H9 (cell line): Measurements from ENCODE around the gene FAM3D. TPM values are rescaled to one million over a fixed set of nuclear protein-coding genes. Genes with fewer than 3 reads are reported as not detected.

Source experiments
- DNase-seq: peaks from one replicate; pipeline ENCODE4 v3.0.0-alpha.2; 2017
- H2AFZ ChIP-seq: one replicate; pipeline ENCODE4 v1.6.1; 2013; ENCODE audit warnings: mild to moderate bottlenecking, low read length, control low read depth, moderate library complexity
- H2AK5ac ChIP-seq: 2 replicates; pipeline ENCODE4 v1.6.1; 2013; ENCODE audit warnings: low read length, control low read depth, mixed read lengths; ENCODE audit not compliant: insufficient read length
- H2BK120ac ChIP-seq: one replicate; pipeline ENCODE4 v1.6.1; 2013; ENCODE audit warnings: low read depth, mild to moderate bottlenecking, low read length, control low read depth, inconsistent platforms; ENCODE audit not compliant: poor library complexity, severe bottlenecking
- H2BK12ac ChIP-seq: 2 replicates; pipeline ENCODE4 v1.6.1; 2013; ENCODE audit warnings: low read length, control low read depth, mixed read lengths, low read depth; ENCODE audit not compliant: insufficient read length
- H2BK15ac ChIP-seq: 2 replicates; pipeline ENCODE4 v1.6.1; 2013; ENCODE audit warnings: low read depth, low read length, control low read depth
- H2BK20ac ChIP-seq: one replicate; pipeline ENCODE4 v1.6.1; 2013; ENCODE audit warnings: low read depth, mild to moderate bottlenecking, low read length, control low read depth, inconsistent platforms; ENCODE audit not compliant: poor library complexity, severe bottlenecking
- H2BK5ac ChIP-seq: 2 replicates; pipeline ENCODE4 v1.6.1; 2013; ENCODE audit warnings: low read length, control low read depth, mixed read lengths; ENCODE audit not compliant: insufficient read length
- H3K14ac ChIP-seq: 2 replicates; pipeline ENCODE4 v1.6.1; 2013; ENCODE audit warnings: low read length, control low read depth; ENCODE audit not compliant: insufficient read depth
- H3K18ac ChIP-seq: 2 replicates; pipeline ENCODE4 v1.6.1; 2013; ENCODE audit warnings: low read depth, mild to moderate bottlenecking, mixed read lengths, low read length, control low read depth; ENCODE audit not compliant: insufficient read length
- H3K23ac ChIP-seq: 2 replicates; pipeline ENCODE4 v1.6.1; 2013; ENCODE audit warnings: low read length, control low read depth, mixed read lengths, low read depth; ENCODE audit not compliant: insufficient read length
- H3K23me2 ChIP-seq: 2 replicates; pipeline ENCODE4 v1.6.1; 2013; ENCODE audit warnings: low read depth, mild to moderate bottlenecking, mixed read lengths, low read length, control low read depth; ENCODE audit not compliant: insufficient read length, poor library complexity, severe bottlenecking
- H3K27ac ChIP-seq: 2 replicates; pipeline ENCODE4 v1.5.1; 2013; ENCODE audit warnings: low read length, control low read depth, mixed read lengths, low read depth; ENCODE audit not compliant: insufficient read length
- H3K27me3 ChIP-seq: 2 replicates; pipeline ENCODE4 v1.6.1; 2013; ENCODE audit warnings: low read length, control low read depth, inconsistent platforms; ENCODE audit not compliant: insufficient read depth
- H3K4ac ChIP-seq: 2 replicates; pipeline ENCODE4 v1.6.1; 2013; ENCODE audit warnings: low read depth, mild to moderate bottlenecking, control low read depth, inconsistent platforms, low read length, moderate library complexity
- H3K4me1 ChIP-seq: 2 replicates; pipeline ENCODE4 v1.6.1; 2013; ENCODE audit warnings: low read length, control low read depth, inconsistent platforms; ENCODE audit not compliant: insufficient read depth
- H3K4me2 ChIP-seq: 2 replicates; pipeline ENCODE4 v1.6.1; 2013; ENCODE audit warnings: low read length, control low read depth, mixed read lengths; ENCODE audit not compliant: insufficient read length, insufficient read depth
- H3K56ac ChIP-seq: 2 replicates; pipeline ENCODE4 v1.6.1; 2013; ENCODE audit warnings: low read depth, mild to moderate bottlenecking, mixed read lengths, low read length, control low read depth; ENCODE audit not compliant: insufficient read length
- H3K79me1 ChIP-seq: 2 replicates; pipeline ENCODE4 v1.6.1; 2013; ENCODE audit warnings: low read depth, mild to moderate bottlenecking, moderate library complexity, low read length, control low read depth, inconsistent platforms; ENCODE audit not compliant: insufficient read depth, poor library complexity, severe bottlenecking
- H3K79me2 ChIP-seq: 2 replicates; pipeline ENCODE4 v1.6.1; 2013; ENCODE audit warnings: low read length, control low read depth, inconsistent platforms; ENCODE audit not compliant: insufficient read depth
- H3K9ac ChIP-seq: 2 replicates; pipeline ENCODE4 v1.6.1; 2013; ENCODE audit warnings: low read length, control low read depth, mixed read lengths; ENCODE audit not compliant: insufficient read length; ENCODE audit errors: extremely low read depth
- H3K9me3 ChIP-seq: one replicate; pipeline ENCODE4 v1.6.1; 2013; ENCODE audit warnings: low read depth, low read length, inconsistent platforms; ENCODE audit not compliant: control insufficient read depth
- H3T11ph ChIP-seq: one replicate; pipeline ENCODE4 v1.6.1; 2013; ENCODE audit warnings: mild to moderate bottlenecking, low read length, control low read depth, inconsistent platforms
- H4K20me1 ChIP-seq: one replicate; pipeline ENCODE4 v1.6.1; 2013; ENCODE audit not compliant: control insufficient read depth, insufficient read length, insufficient read depth
- H4K5ac ChIP-seq: 2 replicates; pipeline ENCODE4 v1.6.1; 2013; ENCODE audit warnings: low read depth, mild to moderate bottlenecking, mixed read lengths, low read length, control low read depth; ENCODE audit not compliant: insufficient read length
- H4K8ac ChIP-seq: replicated peaks from 2 replicates; pipeline ENCODE4 v1.6.1; 2013; ENCODE audit warnings: low read length, control low read depth, mixed read lengths, low read depth; ENCODE audit not compliant: insufficient read length
- H4K91ac ChIP-seq: 2 replicates; pipeline ENCODE4 v1.6.1; 2013; ENCODE audit warnings: low read depth, mild to moderate bottlenecking, moderate library complexity, mixed read lengths, low read length, control low read depth; ENCODE audit not compliant: insufficient read length
- H3K27ac Mint-ChIP-seq, 3 experiments: 2 replicates in 2 of 3; 3 replicates in 1 of 3; pipeline ENCODE4 v1.8.0; 2020 to 2021; ENCODE audit warnings: mixed read lengths in 3 of 3, mild to moderate bottlenecking in 1 of 3, moderate library complexity in 1 of 3
- H3K27me3 Mint-ChIP-seq: 2 replicates; pipeline ENCODE4 v1.8.0; 2021; ENCODE audit warnings: low read depth, mild to moderate bottlenecking, moderate library complexity, mixed read lengths
- H3K36me3 Mint-ChIP-seq, 3 experiments: 2 replicates in 2 of 3; 3 replicates in 1 of 3; pipeline ENCODE4 v1.8.0; 2020 to 2021; ENCODE audit warnings: low read depth in 3 of 3, mixed read lengths in 3 of 3; ENCODE audit not compliant: insufficient read depth in 1 of 3
- H3K4me1 Mint-ChIP-seq, 2 experiments: 2 replicates each; pipeline ENCODE4 v1.8.0; 2020; ENCODE audit warnings: mixed read lengths in 2 of 2
- H3K4me3 Mint-ChIP-seq, 2 experiments: 2 replicates in 1 of 2; 3 replicates in 1 of 2; pipeline ENCODE4 v1.8.0; 2020 to 2021; ENCODE audit warnings: mild to moderate bottlenecking in 2 of 2, mixed read lengths in 2 of 2, moderate library complexity in 1 of 2
- H3K9me3 Mint-ChIP-seq, 2 experiments: 2 replicates in 1 of 2; 3 replicates in 1 of 2; pipeline ENCODE4 v1.8.0; 2020; ENCODE audit warnings: mild to moderate bottlenecking in 2 of 2, mixed read lengths in 2 of 2, moderate library complexity in 1 of 2
- WGBS: extraction: QIAGEN DNeasy Blood & Tissue Kit; methylation state at CpG from one replicate; pipeline ENCODE4 v1.1.7; 2013; ENCODE audit warnings: missing lambda C conversion rate, low lambda C conversion rate, mixed read lengths; ENCODE audit not compliant: insufficient read length; ENCODE audit errors: extremely low coverage; 5-methylcytosine and 5-hydroxymethylcytosine counted together
- total RNA-seq: library from RNA; stranded (reverse); gene quantifications from 2 replicates; pipeline ENCODE4 v1.2.1, GENCODE V29; 2021
- TF ChIP-seq, protein P1 (sequence below): fragments of 200-600 bp; sonication (generic); conservative IDR thresholded peaks from 3 replicates; pipeline ENCODE4 v1.8.0; 2021; ENCODE audit warnings: antibody characterized with exemption, mild to moderate bottlenecking

FAM3D gene
- total RNA-seq, 1 experiment from 2014 or later, result not detected

GRCh38 chr3:58617338-58617761, 49.2 kb downstream of the FAM3D start:
- Histone ChIP-seq H3K79me2 (no peaks in the 10 kb centered on the region), H3K18ac (no peak overlapping the region), H3K4me2 (no peak overlapping the region), H3K14ac (no peak overlapping the region), H4K20me1 (no peaks in the 10 kb centered on the region), H3K27me3 (no peaks in the 10 kb centered on the region), H2AFZ (no peak overlapping the region), H2AK5ac (no peak overlapping the region), H3K4me1 (no peaks in the 10 kb centered on the region), H3K4ac (no peak overlapping the region), H2BK120ac (no peak overlapping the region), H3K9ac (no peak overlapping the region), H3T11ph (no peak overlapping the region), H3K79me1 (no peaks in the 10 kb centered on the region), H4K91ac (no peak overlapping the region), H2BK5ac (no peak overlapping the region), H2BK12ac (no peak overlapping the region), H3K56ac (no peak overlapping the region), H2BK20ac (no peak overlapping the region), H3K27ac (no peak overlapping the region), H4K8ac (no peak overlapping the region), H3K23ac (no peak overlapping the region), H2BK15ac (no peak overlapping the region), H3K9me3 (no peaks in the 10 kb centered on the region), H4K5ac (no peak overlapping the region), H3K23me2 (no peaks in the 10 kb centered on the region)
- H3K4me1 Mint-ChIP-seq, result peaks cover 8 to 23% of the 10 kb centered on the region in 2 experiments
- no peak overlapping the region for H3K4me3 Mint-ChIP-seq
- no CpG with 5 or more reads among the region's 8 CpGs for WGBS
- peak overlapping the region; percentile 12 to 78 (median 71); a peak in 3 of 7 replicates for H3K27ac Mint-ChIP-seq
- DNase-seq, result no peak
- no peaks in the 10 kb centered on the region for H3K36me3 Mint-ChIP-seq
- peaks cover 8% of the 10 kb centered on the region for H3K27me3 Mint-ChIP-seq
- TF ChIP-seq, protein P1, sequence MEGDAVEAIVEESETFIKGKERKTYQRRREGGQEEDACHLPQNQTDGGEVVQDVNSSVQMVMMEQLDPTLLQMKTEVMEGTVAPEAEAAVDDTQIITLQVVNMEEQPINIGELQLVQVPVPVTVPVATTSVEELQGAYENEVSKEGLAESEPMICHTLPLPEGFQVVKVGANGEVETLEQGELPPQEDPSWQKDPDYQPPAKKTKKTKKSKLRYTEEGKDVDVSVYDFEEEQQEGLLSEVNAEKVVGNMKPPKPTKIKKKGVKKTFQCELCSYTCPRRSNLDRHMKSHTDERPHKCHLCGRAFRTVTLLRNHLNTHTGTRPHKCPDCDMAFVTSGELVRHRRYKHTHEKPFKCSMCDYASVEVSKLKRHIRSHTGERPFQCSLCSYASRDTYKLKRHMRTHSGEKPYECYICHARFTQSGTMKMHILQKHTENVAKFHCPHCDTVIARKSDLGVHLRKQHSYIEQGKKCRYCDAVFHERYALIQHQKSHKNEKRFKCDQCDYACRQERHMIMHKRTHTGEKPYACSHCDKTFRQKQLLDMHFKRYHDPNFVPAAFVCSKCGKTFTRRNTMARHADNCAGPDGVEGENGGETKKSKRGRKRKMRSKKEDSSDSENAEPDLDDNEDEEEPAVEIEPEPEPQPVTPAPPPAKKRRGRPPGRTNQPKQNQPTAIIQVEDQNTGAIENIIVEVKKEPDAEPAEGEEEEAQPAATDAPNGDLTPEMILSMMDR, result no peak
- H3K9me3 Mint-ChIP-seq, result no peaks in the 10 kb centered on the region
